ENCODE data around the gene PUS1.

GRCh38 chr12:131895640-131896079, 33.4 kb upstream of the PUS1 start:
- TF ChIP-seq CTCF (IDR thresholded peaks at IDR 0.05) = no peak
- no peak for TF ChIP-seq POLR2A (IDR thresholded peaks at IDR 0.05)
